ENCODE data around the gene PHC3. TPM values are rescaled to one million over a fixed set of nuclear protein-coding genes. Genes with fewer than 3 reads are reported as not detected.
"Not testable (repeated sequence)": the region's sequence is repeated elsewhere in the genome, so short reads cannot be mapped to it uniquely, and the experiment has no call there.

PHC3 gene, protein sequence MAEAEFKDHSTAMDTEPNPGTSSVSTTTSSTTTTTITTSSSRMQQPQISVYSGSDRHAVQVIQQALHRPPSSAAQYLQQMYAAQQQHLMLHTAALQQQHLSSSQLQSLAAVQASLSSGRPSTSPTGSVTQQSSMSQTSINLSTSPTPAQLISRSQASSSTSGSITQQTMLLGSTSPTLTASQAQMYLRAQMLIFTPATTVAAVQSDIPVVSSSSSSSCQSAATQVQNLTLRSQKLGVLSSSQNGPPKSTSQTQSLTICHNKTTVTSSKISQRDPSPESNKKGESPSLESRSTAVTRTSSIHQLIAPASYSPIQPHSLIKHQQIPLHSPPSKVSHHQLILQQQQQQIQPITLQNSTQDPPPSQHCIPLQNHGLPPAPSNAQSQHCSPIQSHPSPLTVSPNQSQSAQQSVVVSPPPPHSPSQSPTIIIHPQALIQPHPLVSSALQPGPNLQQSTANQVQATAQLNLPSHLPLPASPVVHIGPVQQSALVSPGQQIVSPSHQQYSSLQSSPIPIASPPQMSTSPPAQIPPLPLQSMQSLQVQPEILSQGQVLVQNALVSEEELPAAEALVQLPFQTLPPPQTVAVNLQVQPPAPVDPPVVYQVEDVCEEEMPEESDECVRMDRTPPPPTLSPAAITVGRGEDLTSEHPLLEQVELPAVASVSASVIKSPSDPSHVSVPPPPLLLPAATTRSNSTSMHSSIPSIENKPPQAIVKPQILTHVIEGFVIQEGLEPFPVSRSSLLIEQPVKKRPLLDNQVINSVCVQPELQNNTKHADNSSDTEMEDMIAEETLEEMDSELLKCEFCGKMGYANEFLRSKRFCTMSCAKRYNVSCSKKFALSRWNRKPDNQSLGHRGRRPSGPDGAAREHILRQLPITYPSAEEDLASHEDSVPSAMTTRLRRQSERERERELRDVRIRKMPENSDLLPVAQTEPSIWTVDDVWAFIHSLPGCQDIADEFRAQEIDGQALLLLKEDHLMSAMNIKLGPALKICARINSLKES
- polyA plus RNA-seq (2012; ENCODE audit: insufficient read depth, insufficient read length), result 10.9 TPM

DNA sequence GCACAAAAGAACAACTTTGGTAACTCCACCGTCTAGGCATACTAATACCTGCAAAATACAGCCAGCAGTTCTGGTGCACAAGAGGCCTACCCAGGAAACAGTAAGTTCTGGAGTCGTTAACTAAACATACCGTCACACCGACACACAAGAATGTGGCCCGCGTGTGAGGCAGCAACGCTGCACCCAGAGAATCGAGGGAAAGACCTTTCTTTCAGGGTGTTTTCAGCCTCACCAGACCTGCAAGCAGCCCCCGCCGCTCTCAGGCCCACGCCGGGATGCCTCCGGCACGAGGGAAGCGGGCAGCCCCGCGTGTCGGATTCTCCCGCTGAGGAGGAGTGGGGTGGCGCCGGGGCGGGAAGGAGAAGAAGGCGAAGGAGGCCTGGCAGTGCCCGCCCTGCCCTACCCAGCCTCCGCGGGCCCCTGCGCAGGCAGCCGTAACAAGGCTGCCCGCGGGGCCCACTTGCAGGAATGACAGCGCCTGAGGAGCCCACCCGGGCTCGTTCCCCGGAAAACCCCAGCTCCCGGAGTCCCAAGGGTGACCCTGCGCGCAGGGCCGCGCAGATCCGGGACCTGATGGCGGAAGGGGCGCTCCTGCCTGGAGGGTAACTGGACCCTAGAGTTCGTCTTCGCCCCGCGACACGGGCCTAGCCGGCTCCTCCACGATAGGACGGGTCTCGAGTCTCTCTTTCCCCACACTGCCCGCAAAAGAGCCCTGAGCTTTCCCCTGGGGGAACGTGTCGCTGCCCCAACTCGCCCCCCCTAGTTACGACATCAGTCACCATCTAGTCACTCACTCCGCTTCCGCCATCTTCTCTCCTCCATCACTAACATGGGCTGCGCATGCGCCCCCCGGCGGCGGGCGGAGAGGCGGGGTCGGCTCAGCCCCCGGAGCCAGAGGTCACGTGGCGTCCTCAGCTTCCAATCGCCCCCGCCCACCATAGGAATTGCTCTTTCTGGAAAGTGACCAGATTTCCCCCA, at the start of gene PHC3:
Gene PHC3 (minus strand): TSS at position 826 of the 978 bp plus-strand sequence. CDS start 18 bp downstream, at position 808.
- peak; percentile 86 for DNase-seq (ENCODE audit: low read depth, low spot score)
- H3K4me3 ChIP-seq (ENCODE audit: low read length), result peak within 1 kb of the TSS; percentile 93

DNA sequence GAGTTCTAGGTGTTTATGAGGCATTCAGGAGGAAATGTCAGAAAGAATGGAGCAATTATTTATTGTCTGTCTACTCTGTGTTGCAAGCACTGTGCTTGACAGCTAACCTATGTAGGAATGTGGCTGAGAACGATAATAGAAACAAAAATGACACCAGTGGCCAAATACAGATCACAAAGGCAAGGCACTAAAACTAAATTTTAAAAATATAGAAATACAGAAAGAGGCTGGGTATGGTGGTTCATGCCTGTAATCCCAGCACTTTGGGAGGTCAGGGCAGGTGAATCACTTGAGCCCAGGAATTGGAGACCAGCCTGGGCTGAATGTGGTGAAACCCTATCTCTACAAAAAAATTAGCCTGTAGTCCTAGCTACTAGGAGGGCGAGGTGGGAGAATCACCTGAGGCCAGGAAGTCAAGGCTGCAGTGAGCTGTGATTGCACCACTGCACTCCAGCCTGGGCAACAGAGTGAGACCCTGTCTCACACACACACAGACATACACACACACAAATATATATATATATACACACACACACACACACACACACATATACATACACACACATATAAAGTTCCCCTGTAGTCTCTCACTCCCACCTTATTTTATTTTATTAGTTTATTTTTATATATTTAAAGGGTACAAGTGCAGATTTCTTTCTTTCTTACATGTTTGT, 46.7 kb upstream of the PHC3 start:
- no peak for DNase-seq (ENCODE audit: low read depth, low spot score)
- no peak overlapping the region for H3K4me3 ChIP-seq (ENCODE audit: low read length)

DNA sequence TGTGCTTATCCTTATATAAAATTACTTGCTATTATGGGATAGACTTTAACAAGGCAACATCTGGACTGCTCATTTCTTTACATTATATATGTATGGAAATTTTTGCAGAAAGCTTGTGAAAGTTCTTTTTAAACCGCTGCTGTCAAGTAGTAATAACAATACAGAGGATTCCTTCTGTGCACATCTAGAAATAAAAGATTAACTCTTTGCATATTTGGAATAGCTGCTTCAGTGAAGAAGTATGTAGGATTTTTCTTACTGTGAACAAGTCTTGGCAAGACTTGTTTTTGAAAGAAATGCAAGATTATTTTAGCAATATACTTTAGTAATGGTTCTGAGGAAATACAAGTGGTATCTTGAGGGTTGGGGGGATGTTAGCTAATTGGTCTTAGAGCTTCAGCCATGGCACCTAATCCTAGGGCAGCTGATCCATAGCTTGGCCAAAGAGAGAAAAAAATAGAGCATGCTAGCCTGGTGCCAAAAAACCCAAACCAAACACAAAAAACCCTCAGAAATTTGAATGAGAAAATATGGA, 45.0 kb upstream of the PHC3 start:
- H3K4me3 ChIP-seq (ENCODE audit: low read length), result no peak overlapping the region
- no peak for DNase-seq (ENCODE audit: low read depth, low spot score)

DNA sequence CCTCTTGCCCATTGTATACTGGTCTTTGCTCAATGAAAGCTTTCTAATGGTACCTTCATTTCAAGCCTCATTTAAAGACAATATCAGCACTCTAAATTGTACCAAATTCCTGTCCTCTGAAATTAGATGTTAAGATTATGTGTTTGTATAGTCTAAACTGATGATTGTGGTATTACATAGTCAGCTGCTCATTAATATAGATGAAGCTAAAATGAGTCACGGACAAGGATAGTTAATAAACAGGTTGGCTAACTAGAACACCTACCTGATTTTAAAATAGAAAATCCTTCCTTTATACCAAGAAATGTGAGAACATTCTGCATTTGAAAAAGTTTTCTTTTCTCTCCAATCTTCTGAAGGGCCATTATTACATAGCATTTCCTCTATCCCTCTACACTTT, 43.6 kb upstream of the PHC3 start:
- H3K4me3 ChIP-seq (ENCODE audit: low read length), result no peak overlapping the region
- DNase-seq (ENCODE audit: low read depth, low spot score), result no peak

DNA sequence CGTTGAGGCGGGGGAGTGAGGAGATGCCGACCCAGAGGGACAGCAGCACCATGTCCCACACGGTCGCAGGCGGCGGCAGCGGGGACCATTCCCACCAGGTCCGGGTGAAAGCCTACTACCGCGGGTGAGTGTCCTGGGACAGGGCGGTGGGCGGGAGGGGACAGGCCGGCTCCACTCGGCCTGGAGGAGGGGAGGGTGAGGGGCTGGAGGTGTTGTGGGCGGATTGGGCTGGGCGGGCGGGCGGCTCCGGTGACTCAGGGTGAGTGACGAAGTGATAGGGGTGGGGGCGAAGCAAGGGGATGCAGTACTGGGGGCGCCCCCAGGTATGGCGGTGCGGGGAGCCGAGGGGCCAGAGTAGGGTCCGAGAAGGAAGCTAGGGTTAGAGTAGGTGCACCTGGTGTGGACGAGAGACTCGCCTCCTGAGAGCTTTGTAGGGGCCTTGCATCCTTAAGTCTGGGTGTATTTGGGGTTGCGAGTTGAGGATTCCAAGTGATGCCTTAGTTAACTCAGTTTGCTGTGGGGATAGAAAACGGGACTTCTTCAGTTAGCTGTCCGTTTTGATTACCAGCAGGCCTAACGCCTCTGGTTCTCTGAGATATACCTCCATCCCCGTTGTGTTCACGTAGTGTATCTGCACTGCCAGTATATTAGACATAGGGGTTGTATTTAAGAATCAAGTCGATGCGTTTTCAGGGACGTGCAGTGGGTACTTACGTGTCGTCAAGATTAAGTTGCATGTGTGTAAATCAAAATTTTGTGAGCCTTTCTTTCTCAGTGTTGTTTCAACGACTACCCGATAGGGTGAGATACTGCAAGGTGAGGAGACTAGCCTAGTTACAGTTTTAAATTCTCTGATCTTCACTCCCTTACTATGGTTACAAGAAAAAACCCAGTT, 41.4 kb upstream of the PHC3 start:
- peak overlapping the region; percentile 63 for H3K4me3 ChIP-seq (ENCODE audit: low read length)
- peak; percentile 64 for DNase-seq (ENCODE audit: low read depth, low spot score)

DNA sequence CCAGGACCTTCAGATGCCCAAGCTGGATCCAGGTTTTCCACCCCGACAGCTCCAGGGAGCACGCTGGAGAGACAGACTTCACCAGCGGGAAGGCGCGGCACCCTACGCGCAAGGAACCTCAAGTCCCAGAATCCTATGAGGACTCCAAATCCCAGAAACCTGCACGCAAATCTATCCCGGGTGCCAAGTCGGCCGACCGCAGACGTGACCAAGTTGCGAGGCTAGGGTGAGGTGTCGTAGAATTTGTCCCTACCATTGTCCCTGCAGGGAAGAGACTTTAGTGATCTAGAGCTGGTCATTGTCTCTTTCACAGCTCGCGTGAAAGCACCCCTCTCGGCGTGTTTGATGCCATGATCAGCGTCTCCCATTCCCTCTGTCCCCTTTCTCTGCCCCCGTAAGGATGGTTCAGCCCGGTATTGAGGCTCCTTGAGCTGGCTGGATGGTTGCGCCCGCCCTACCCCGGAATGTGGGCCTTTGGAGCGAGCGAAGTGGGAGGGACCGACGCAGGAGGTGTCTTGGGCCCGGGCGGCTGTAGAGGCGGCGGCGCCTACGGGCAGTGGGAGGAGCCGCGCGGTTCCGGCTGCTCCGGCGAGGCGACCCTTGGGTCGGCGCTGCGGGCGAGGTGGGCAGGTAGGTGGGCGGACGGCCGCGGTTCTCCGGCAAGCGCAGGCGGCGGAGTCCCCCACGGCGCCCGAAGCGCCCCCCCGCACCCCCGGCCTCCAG, 40.6 kb upstream of the PHC3 start, which contains the start of gene PRKCI:
Gene PRKCI (plus strand): TSS at position 501 of the 723 bp plus-strand sequence. CDS start 246 bp downstream, outside the sequence.
- H3K4me3 ChIP-seq (ENCODE audit: low read length), result peak within 1 kb of the TSS; percentile 63
- peak; percentile 92 for DNase-seq (ENCODE audit: low read depth, low spot score)

DNA sequence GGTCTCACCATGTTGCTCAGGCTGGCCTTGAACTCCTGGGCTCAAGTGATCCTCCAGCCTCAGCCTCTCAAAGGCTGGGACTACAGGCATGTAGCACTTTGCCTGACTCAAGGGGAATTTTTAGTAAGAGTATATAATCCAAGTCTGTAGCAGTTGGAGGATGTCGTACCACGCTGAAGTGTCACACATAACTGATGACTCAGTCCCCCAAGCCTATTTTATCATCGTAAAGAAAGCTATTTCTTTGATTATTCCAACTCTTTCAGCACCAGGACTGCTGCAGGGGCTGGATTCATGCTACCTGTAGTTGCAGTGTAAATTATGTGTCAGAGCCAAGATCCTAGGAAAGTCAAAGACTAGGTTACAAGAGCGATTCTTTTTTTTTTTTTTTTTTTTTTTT, 39.3 kb upstream of the PHC3 start:
- no peak for DNase-seq (ENCODE audit: low read depth, low spot score)
- H3K4me3 ChIP-seq (ENCODE audit: low read length), result no peak overlapping the region

DNA sequence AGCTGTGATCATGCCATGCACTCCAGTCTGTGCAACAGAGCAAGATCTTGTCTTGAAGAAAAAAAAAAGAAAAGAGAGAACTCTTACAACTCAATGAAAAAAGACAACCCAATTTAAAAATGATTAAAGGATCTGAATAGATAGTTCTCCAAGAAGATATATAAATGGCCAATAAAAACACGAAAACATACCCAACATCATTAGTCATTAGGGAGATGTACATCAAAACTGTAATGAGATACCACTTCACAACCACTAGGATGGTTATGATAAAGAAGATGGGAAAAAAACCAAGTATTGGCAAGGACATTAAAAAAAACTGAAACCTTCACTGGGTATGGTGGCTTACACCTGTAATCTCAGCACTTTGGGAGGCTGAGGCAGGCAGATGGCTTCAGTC, 38.3 kb upstream of the PHC3 start:
- no peak for DNase-seq (ENCODE audit: low read depth, low spot score)
- H3K4me3 ChIP-seq (ENCODE audit: low read length), result no peak overlapping the region

DNA sequence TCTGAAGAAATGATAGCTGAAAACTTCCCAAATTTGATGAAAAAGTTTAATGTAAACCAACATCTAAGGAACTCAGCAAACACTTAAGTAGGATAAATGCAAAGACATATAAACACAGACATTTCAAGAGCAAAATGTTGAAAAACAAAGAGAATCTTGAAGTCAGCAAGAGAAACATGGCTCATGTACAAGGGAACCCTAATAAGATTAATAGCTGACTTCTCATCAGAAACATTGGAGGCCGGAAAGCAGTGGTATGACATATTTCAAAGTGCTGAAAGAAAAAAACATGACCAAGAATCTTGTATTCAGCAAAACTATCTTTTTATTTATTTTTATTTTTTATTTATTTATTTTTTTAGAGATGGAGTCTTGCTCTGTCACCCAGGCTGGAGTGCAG, 30.1 kb upstream of the PHC3 start:
- no peak overlapping the region for H3K4me3 ChIP-seq (ENCODE audit: low read length)
- no peak for DNase-seq (ENCODE audit: low read depth, low spot score)

DNA sequence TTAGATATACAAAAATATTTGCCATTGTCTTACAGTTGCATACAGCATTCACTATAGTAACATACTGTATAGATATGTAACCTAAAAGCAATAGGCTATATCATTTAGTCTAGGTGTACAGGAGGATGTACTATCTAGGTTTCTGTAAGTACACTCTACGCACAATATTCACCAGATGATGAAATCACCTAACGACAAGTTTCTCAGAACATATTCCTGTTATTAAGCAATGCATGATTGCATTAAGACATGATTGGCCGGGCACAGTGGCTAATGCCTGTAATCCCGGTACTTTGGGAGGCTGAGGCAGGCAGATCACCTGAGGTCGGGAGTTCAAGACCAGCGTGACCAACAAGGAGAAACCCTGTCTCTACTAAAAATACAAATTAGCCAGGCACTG, 26.2 kb upstream of the PHC3 start:
- no peak overlapping the region for H3K4me3 ChIP-seq (ENCODE audit: low read length)
- no peak for DNase-seq (ENCODE audit: low read depth, low spot score)

DNA sequence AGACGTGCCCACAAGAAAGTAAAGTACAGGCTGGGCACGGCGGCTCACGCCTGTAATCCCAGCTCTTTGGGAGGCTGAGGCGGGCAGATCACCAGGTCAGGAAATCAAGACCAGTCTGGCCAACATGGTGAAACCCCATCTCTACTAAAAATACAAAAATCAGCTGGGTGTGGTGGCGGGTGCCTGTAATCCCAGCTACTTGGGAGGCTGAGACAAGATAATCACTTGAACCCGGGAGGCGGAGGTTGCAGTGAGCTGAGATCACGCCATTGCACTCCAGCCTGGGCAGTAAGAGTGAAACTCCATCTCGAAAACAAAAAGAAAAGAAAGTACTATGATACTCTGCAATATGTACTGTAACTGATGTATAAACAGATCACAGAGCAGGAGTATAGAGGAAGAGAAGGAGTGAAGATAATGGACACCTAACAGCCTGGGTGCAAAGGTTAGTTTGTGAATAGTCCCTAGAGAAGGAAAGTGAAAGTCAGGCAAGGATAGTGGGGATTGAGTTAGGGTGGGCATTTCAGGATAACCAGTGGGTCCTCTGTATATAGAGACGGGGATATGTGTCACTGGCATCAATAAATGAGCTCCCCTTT, 24.7 kb upstream of the PHC3 start:
- H3K4me3 ChIP-seq (ENCODE audit: low read length); DNase-seq (ENCODE audit: low read depth, low spot score): not testable (repeated sequence)

DNA sequence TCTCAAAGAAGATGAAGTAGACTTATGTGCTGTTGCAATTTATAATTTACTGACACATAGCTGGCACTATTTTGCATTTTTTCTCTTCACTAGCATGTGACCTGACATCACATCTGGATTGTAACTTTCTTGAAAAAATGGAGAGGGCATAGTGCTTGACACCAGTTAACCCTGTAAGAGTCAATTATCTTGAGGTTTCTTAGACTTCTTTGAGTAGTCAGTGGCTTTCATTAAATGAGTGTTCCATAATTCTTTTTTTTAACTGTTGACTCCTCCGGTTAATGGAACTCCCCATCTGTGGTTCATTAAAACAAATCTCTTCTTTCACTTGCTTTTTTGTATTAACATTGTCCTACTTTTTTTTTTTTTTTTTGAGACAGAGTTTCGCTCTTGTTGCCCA, 23.8 kb upstream of the PHC3 start:
- no peak for DNase-seq (ENCODE audit: low read depth, low spot score)
- H3K4me3 ChIP-seq (ENCODE audit: low read length), result no peak overlapping the region

DNA sequence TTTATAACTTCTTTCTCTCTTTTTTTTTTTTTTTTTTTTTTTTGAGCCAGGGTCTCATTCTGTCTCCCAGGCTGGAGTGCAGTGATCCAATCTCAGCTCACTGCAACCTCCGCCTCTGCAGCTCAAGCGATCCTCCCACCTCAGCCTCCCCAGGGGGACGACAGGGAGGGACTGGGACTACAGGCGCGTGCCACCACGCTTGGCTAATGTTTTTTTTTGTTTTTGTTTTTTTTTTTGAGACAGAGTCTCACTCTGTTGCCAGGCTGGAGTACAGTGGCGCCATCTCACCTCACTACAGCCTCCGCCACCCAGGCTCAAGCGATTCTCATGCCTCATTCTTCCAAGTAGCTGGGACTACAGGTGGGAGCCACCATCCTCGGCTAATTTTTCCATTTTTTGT, 23.0 kb upstream of the PHC3 start:
- H3K4me3 ChIP-seq (ENCODE audit: low read length), result no peak overlapping the region
- DNase-seq (ENCODE audit: low read depth, low spot score), result no peak

DNA sequence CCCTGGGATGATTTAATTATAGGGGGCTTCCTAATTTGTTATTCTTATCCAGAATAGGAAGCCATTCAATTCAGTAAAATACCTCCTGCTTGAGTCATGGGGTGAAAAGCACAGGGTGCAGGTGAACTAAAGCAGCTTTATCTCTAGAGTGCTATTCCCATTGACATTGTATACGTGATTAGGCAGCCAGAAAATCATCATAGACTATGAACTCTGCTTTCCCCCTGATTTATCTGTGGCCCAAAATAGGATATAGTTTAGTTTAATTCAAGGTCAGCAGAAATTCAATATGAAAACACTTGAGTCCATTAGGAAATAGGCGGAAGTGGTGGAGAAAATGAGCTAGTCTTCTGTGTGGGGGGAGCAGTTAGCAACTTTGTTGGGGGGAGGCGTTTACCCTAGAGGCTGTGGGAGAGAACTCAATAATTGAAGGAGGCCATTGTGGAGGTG, 22.5 kb upstream of the PHC3 start:
- DNase-seq (ENCODE audit: low read depth, low spot score), result no peak
- no peak overlapping the region for H3K4me3 ChIP-seq (ENCODE audit: low read length)

DNA sequence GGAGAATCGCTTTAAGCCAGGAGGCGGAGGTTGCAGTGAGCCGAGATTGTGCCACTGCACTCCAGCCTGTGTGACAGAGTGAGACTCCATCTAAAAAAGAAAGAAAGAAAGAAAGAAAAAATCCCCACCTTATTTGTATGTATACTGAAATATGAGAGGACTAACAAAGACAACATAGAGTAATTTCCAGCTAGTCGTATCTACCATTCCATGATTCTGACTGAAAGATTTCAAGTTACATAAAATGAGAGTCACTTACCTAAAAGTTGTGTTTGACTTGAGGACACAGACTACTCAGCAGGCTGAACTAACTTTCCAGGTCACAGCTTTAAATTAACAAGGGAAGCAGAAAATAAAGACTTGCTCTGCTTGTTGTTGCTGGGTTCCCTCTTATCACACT, 21.9 kb upstream of the PHC3 start:
- no peak overlapping the region for H3K4me3 ChIP-seq (ENCODE audit: low read length)
- DNase-seq (ENCODE audit: low read depth, low spot score), result no peak

DNA sequence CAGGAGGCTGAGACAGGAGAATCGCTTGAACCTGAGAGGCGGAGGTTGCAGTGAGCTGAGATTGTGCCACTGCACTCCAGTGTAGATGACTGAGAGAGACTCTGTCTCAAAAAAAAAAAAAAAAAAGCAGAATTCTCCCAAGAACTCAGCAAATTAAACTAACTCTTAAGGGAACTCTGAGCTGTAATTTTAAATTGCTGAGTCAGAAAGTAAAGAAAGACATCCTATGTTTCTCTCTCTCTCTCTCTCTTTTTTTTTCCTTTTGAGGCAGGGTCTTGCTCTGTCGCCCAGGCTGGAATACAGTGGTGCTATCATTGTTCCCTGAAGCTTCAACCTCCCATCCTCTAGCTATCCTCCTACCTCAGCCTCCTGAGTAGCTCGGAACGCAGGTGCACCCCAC, 20.0 kb upstream of the PHC3 start:
- H3K4me3 ChIP-seq (ENCODE audit: low read length), result no peak overlapping the region
- DNase-seq (ENCODE audit: low read depth, low spot score), result no peak
